GM06990 (cell line): ENCODE data around the gene TMEM184C.
A peak's percentile ranks its signal among the peaks of the same experiment; 100 is the strongest.

Source experiments
- DNase-seq: peaks from one replicate; pipeline ENCODE4 v3.0.0-alpha.2; 2011; ENCODE audit not compliant: insufficient read length; ENCODE audit errors: extremely low read depth
- H3K27me3 ChIP-seq: replicated peaks from 2 replicates; pipeline ENCODE4 v1.6.0; 2011; ENCODE audit warnings: low read length; ENCODE audit not compliant: control insufficient read depth, insufficient read depth
- H3K36me3 ChIP-seq: 2 replicates; pipeline ENCODE4 v1.5.1; 2011; ENCODE audit warnings: low read length; ENCODE audit not compliant: control insufficient read depth, insufficient read depth
- H3K4me3 ChIP-seq: replicated peaks from 2 replicates; pipeline ENCODE4 v1.5.1; 2011; ENCODE audit warnings: low read depth, mild to moderate bottlenecking, control low read depth, low read length
- TF ChIP-seq, protein P1 (sequence below): IDR thresholded peaks from 2 replicates; pipeline ENCODE4 v1.5.1; 2011; ENCODE audit warnings: low read length, control low read depth, mild to moderate bottlenecking, inconsistent platforms; ENCODE audit not compliant: insufficient read depth, poor library complexity, severe bottlenecking

Gene TMEM184C

DNA sequence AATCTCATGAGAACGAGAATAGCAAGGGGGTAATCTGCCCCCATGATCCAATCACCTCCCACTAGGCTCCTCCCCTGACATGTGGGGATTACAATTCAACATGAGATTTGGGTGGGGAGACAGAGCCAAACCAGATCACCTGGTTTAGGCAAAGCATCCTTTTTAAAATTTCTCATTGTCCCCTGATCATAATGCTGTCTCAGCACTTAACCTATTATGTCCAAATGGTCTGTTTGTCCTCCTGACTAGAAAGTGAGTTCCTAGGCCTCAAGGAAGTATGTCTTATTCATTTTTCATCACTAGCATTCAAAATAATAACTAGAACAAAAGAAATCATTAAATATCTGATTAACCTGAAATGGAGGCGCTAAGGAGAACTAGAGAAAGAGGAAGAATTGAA lies 74.6 kb downstream of the TMEM184C start:
- TF ChIP-seq, protein P1, sequence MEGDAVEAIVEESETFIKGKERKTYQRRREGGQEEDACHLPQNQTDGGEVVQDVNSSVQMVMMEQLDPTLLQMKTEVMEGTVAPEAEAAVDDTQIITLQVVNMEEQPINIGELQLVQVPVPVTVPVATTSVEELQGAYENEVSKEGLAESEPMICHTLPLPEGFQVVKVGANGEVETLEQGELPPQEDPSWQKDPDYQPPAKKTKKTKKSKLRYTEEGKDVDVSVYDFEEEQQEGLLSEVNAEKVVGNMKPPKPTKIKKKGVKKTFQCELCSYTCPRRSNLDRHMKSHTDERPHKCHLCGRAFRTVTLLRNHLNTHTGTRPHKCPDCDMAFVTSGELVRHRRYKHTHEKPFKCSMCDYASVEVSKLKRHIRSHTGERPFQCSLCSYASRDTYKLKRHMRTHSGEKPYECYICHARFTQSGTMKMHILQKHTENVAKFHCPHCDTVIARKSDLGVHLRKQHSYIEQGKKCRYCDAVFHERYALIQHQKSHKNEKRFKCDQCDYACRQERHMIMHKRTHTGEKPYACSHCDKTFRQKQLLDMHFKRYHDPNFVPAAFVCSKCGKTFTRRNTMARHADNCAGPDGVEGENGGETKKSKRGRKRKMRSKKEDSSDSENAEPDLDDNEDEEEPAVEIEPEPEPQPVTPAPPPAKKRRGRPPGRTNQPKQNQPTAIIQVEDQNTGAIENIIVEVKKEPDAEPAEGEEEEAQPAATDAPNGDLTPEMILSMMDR, result no peak
- DNase-seq, result no peak
- no peak overlapping the region for H3K4me3 ChIP-seq
- no peaks in the 10 kb centered on the region for H3K36me3 ChIP-seq
- H3K27me3 ChIP-seq, result no peaks in the 10 kb centered on the region

DNA sequence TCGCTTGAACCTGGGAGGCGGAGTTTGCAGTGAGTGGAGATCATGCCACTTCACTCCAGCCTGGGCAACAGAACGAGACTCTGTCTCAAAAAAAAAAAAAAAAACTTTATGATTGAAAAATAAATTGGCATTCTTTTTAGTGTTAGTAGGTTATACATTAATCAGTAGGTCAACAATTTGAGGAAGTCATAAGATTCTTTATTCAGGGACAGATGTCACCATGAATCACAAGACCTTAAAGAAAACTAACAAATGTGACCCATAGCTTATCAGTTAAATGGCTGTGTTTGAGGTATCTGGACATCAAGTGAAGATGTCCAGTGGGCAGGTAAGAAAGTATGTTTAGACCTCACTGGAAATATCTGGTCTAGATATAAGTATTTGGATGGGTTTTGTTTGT lies 76.0 kb downstream of the TMEM184C start:
- TF ChIP-seq, protein P1, result no peak
- no peak for DNase-seq
- Histone ChIP-seq H3K36me3 (no peaks in the 10 kb centered on the region), H3K4me3 (no peak overlapping the region), H3K27me3 (no peaks in the 10 kb centered on the region)

DNA sequence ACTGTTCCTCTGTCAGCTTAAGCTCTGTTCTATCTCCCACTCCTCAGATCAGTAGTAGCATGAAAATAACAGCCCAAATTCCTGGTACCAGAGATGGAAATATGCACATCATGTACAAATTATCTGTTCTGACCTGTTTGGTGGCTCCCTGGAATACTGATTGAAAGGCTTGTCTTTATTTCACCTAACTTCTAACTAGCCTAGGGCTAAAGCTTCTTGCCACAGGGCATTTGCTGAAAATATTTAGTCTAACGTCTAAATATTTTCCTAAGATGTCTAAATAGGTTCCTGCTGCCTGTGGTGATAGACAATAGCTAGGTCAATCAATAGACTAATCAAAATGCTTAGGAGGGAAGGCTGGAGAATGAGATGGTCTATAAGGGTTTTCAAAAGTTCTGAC lies 79.7 kb downstream of the TMEM184C start:
- TF ChIP-seq, protein P1, result no peak
- Histone ChIP-seq H3K27me3 (no peaks in the 10 kb centered on the region), H3K36me3 (no peaks in the 10 kb centered on the region), H3K4me3 (no peak overlapping the region)
- no peak for DNase-seq

DNA sequence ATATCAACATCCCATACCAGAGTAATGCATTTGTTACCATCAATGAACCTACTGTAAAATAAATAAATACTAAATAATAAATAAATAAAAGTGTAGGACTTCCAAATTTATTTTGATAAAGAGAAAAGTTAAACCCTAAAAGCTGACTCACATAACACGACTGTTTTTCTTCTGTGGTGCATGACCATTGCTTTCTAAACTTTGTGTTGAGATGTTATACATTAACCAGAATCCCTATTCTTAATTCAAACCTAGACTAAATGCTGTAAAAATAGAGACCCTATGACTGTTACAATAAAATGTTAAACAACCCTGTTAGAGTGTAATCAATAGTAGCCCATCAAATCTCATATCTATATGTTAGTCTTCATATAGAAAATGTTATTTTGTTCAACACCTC lies 87.6 kb downstream of the TMEM184C start:
- TF ChIP-seq, protein P1, result no peak
- no peak for DNase-seq
- H3K36me3 ChIP-seq, result no peaks in the 10 kb centered on the region
- no peak overlapping the region for H3K4me3 ChIP-seq
- no peaks in the 10 kb centered on the region for H3K27me3 ChIP-seq

DNA sequence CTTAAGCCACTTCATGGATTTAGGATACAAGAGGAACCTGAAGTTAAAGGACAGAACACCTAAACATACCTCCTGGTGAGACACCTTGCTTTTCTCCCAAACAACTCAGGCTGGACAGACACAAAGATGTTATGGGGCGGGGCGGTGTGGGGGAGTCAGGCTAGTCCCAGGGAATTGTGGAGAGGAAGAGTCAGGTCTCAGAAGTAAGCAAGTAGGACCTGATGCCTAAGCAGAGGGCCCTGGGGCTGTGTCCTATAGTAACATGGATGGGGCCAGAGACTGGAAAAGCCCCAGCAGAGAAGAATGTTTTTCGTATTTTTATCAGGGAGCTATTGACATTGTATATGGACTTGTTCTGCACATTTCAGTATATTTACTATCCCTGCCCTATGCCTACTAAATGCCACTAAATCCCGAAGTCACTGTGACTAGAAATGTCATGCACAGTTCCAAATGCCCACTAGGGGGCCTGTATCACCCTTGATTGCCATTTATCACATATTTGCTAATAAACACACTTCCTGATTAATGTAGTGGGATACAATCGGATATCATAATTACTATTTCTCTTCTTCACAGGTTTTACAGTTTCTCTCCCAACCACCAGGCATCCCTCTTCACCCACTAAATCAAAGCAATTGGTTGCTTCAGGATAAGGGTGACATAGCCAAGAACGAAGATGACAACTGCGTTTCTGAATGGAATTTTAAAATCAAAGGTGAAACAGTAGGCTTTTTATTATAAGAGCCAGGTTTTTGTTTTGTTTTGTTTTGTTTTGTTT lies 90.9 kb downstream of the TMEM184C start:
- H3K36me3 ChIP-seq, result no peaks in the 10 kb centered on the region
- no peak overlapping the region for H3K4me3 ChIP-seq
- no peaks in the 10 kb centered on the region for H3K27me3 ChIP-seq
- DNase-seq, result peak; percentile 34
- TF ChIP-seq, protein P1, result peak; percentile 76
